ENCODE data around the gene GNLY.

DNA sequence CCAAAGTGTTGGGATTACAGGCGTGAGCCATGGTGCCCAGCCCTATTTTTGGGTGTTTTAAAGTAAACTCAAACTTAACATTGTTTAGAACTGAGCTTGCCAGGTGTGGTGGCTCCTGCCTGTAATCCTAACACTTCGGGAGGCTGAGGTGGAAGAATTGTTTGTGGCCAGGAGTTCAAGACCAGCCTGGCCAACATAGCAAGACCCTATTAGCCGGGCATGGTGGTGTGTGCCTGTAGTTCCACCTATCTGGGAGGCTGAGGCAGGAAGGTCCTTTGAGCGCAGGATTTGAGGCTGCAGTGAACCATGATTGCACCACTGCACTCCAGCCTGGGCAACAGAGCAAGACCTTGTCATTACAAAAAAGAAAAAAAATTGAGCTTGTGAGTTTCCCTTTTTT is 43.7 kb upstream of the GNLY start:
- no peak for TF ChIP-seq POLR2A (IDR thresholded peaks at IDR 0.05; ENCODE audit: low read depth, low read length)
- TF ChIP-seq, protein P1, sequence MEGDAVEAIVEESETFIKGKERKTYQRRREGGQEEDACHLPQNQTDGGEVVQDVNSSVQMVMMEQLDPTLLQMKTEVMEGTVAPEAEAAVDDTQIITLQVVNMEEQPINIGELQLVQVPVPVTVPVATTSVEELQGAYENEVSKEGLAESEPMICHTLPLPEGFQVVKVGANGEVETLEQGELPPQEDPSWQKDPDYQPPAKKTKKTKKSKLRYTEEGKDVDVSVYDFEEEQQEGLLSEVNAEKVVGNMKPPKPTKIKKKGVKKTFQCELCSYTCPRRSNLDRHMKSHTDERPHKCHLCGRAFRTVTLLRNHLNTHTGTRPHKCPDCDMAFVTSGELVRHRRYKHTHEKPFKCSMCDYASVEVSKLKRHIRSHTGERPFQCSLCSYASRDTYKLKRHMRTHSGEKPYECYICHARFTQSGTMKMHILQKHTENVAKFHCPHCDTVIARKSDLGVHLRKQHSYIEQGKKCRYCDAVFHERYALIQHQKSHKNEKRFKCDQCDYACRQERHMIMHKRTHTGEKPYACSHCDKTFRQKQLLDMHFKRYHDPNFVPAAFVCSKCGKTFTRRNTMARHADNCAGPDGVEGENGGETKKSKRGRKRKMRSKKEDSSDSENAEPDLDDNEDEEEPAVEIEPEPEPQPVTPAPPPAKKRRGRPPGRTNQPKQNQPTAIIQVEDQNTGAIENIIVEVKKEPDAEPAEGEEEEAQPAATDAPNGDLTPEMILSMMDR (conservative IDR thresholded peaks at IDR 0.05; ENCODE audit: low read depth, low read length), result no peak
- TF ChIP-seq, protein P2, sequence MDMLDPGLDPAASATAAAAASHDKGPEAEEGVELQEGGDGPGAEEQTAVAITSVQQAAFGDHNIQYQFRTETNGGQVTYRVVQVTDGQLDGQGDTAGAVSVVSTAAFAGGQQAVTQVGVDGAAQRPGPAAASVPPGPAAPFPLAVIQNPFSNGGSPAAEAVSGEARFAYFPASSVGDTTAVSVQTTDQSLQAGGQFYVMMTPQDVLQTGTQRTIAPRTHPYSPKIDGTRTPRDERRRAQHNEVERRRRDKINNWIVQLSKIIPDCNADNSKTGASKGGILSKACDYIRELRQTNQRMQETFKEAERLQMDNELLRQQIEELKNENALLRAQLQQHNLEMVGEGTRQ (IDR thresholded peaks at IDR 0.05; ENCODE audit: low read depth, low read length), result no peak
- TF ChIP-seq CHD1 (IDR thresholded peaks at IDR 0.05; ENCODE audit: low read depth, low read length), result no peak
- TF ChIP-seq RAD21 (IDR thresholded peaks at IDR 0.05; ENCODE audit: low read length), result no peak
- no peak for TF ChIP-seq MXI1 (IDR thresholded peaks at IDR 0.05; ENCODE audit: borderline replicate concordance, low read depth, low read length)

Measured in IMR-90 (cell line).